AG09319 (cell line): ENCODE data around the gene IMPACT.

Experiments
- DNase-seq: peaks from one replicate; pipeline ENCODE4 v3.0.0-alpha.2; 2010; ENCODE audit warnings: low read depth; ENCODE audit errors: extremely low read depth
- TF ChIP-seq, protein P1 (sequence below): IDR thresholded peaks from 2 replicates; pipeline ENCODE4 v1.5.1; 2011; ENCODE audit warnings: low read depth, mild to moderate bottlenecking, inconsistent platforms, low read length, moderate library complexity

Gene IMPACT

DNA sequence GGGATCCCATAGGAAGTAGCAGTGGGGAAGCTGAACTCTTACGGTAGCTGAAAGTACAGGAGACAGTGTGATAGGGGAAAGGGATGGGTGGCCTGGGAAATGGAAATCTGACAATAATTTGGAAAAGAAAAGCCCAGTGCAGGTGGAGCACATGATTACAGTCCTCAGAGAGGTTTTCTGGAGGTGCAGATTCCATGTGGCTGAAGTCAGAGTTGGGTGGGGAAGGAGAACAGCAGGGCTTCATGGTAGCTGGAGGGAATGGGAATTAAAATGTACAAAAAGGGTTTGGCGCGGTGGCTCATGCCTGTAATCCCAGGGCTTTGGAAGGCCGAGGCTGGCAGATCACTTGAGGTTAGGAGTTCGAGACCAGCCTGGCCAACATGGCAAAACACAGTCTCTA, 46.1 kb downstream of the IMPACT start:
- no peak for DNase-seq
- TF ChIP-seq, protein P1, sequence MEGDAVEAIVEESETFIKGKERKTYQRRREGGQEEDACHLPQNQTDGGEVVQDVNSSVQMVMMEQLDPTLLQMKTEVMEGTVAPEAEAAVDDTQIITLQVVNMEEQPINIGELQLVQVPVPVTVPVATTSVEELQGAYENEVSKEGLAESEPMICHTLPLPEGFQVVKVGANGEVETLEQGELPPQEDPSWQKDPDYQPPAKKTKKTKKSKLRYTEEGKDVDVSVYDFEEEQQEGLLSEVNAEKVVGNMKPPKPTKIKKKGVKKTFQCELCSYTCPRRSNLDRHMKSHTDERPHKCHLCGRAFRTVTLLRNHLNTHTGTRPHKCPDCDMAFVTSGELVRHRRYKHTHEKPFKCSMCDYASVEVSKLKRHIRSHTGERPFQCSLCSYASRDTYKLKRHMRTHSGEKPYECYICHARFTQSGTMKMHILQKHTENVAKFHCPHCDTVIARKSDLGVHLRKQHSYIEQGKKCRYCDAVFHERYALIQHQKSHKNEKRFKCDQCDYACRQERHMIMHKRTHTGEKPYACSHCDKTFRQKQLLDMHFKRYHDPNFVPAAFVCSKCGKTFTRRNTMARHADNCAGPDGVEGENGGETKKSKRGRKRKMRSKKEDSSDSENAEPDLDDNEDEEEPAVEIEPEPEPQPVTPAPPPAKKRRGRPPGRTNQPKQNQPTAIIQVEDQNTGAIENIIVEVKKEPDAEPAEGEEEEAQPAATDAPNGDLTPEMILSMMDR = no peak

DNA sequence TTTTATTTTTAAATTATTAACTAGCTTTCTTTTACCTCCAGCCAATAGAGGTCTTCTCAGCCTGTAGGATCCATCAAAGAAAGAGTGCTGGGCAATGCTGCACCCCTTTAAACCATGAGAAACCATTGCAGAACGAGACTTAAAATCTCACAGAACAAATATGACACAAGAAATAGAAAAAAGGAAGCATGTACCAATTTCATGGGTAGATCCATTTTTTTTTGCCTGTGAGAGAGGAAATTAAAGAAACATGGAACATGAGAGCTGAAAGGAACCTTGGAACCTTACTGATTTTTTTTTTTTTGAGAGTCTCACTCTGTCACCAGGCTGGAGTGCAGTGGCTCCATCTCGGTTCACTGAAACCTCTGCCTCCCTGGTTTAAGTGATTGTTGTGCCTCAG, 47.9 kb downstream of the IMPACT start:
- TF ChIP-seq, protein P1 = no peak
- DNase-seq = no peak

DNA sequence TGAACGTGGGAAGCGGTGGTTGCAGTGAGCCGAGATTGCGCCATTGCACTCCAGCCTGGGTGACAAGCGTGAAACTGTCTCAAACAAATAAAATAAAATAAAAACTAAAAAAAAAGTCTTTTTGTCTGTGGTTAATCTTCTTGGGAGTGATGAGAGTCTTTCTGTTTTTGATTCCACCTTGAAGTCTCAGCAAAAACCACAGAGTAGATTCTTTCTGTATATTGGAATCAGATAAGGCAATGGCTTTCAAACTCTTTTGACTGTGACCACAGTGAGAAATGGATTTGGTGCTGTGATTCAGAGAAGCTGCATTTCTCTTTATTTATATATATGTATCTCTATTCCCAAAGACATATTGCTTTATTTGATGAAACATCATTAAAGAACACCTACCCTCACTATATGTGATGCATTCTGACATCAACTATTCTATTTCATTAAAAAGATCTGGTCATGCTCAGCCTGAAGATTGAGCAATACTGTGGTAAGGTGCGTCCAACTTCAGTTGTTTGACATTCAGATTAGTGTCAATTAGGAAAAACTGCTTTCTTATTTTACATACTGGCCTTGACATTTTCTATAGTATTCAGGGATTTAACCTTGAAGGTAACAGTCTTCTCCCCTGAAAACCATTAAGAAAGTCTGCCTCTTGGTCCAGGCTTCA, 49.6 kb downstream of the IMPACT start:
- no peak for DNase-seq
- TF ChIP-seq, protein P1 = no peak

DNA sequence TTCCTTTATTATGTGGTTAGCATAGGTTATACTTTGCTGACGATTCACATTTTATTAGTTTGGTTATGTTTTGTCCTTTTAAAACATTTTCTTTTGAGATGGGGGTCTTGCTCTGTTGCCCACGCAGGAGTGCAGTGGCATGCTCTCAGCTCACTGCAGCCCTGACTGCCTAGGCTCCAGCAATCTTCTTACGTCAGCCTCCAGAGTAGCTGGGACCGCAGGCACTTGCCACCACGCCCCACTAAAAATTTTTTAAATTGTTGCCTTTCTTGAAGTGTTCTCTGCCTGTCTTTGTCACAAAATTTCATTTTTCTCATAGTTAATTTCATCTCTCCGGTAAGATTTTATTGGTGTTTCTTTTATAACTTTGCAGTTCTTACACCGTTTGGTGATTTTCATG, 52.9 kb downstream of the IMPACT start:
- no peak for DNase-seq
- TF ChIP-seq, protein P1 = no peak

DNA sequence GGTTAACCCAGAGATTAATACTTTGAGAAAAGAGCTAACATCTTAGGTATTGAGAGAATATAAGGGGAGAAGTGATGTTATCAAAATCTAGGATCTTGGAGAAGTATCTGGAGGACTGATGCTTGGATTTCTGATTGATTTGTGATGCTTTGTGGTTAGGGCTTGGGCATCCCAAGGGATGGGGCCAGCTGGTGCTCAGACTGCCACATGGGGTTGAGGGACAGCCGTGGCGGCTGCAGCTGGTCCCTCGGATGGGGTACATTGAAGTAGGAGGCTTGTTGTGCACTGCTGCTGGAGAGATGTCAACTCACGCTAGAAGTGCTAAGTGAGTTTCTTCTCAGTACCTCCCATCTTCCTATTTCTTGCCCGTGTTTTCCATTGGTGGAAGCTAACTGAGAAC, 56.4 kb downstream of the IMPACT start:
- TF ChIP-seq, protein P1 = no peak
- DNase-seq = no peak

DNA sequence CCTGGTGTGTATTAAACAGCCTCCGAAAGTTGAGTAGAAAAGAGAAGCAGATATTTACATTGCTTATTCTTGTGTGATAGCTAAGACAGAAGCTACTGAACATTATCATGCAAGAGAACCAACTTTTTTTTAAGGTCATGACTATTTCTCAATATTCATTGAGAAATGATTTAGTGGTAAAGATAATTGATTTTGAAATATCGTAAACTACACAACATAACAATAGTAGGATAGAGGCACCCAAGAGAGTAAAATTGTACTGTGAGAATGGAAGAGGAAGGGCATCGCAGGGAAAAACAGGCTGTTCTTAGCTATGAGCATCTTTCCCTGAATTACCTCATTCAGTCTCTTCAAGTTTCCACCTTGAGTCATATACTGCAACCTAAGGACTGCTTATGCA, 59.2 kb downstream of the IMPACT start:
- no peak for DNase-seq

DNA sequence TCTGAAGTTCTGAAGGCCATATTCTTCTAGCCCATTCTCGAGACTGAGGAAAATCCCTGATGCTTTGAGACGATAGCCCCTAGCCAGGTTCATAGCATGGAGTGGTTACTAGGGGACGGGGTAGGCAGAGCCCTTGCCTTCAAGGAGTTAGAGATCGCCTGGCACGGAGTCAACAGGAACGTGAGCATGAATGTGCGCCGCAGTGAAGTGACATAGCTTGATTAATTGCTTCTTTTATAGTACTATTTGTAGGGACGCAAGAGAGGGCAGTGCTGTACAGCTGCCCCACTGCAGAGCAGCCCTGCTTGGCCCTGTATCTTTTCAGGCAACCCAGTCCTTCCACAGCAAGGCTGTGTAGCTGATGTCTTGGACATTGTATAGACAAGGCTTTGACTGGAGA, 60.2 kb downstream of the IMPACT start:
- TF ChIP-seq, protein P1 = no peak
- DNase-seq = no peak

More for the DNA sequence above, 59.2 kb downstream of the IMPACT start:
- TF ChIP-seq, protein P1 = no peak
